Ectodermal cell (in vitro differentiated cells): ENCODE data around the gene SMARCC1.
A peak's percentile ranks its signal among the peaks of the same experiment; 100 is the strongest.

ENCODE experiments used
- H3K27ac ChIP-seq: 2 replicates; pipeline ENCODE4 v1.7.0; 2013; ENCODE audit warnings: mild to moderate bottlenecking, low read depth, low read length; ENCODE audit not compliant: insufficient read depth, poor library complexity, severe bottlenecking
- H3K27me3 ChIP-seq: 2 replicates; pipeline ENCODE4 v1.7.0; 2013; ENCODE audit warnings: mild to moderate bottlenecking, low read length; ENCODE audit not compliant: insufficient read depth, control insufficient read depth, poor library complexity, severe bottlenecking
- H3K36me3 ChIP-seq: one replicate; pipeline ENCODE4 v1.7.0; 2013; ENCODE audit warnings: low read length; ENCODE audit not compliant: control insufficient read depth, insufficient read depth
- H3K4me1 ChIP-seq: one replicate; pipeline ENCODE4 v1.7.0; 2013; ENCODE audit warnings: low read length; ENCODE audit not compliant: control insufficient read depth, insufficient read depth
- H3K4me3 ChIP-seq: 2 replicates; pipeline ENCODE4 v1.7.0; 2013; ENCODE audit warnings: low read depth, low read length, control low read depth; ENCODE audit not compliant: insufficient read depth
- H3K9me3 ChIP-seq: 2 replicates; pipeline ENCODE4 v1.7.0; 2013; ENCODE audit warnings: mild to moderate bottlenecking, low read length, moderate library complexity; ENCODE audit not compliant: control insufficient read depth
- WGBS, 2 experiments: methylation state at CpG; one replicate each; pipeline ENCODE4 v1.1.7; 2013; ENCODE audit warnings: missing lambda C conversion rate in 2 of 2; 5-methylcytosine and 5-hydroxymethylcytosine counted together

Gene SMARCC1

GRCh38 chr3:47799733-47800132 is 18.0 kb upstream of the SMARCC1 start:
- H3K4me3 ChIP-seq = no peak overlapping the region
- H3K9me3 ChIP-seq = no peaks in the 10 kb centered on the region
- H3K27ac ChIP-seq = no peak overlapping the region
- H3K27me3 ChIP-seq = no peaks in the 10 kb centered on the region
- H3K36me3 ChIP-seq = no peaks in the 10 kb centered on the region
- peaks cover 9% of the 10 kb centered on the region for H3K4me1 ChIP-seq
- WGBS, 2 experiments = 91 to 95% methylated on average over 4 of the region's 4 CpGs

DNA sequence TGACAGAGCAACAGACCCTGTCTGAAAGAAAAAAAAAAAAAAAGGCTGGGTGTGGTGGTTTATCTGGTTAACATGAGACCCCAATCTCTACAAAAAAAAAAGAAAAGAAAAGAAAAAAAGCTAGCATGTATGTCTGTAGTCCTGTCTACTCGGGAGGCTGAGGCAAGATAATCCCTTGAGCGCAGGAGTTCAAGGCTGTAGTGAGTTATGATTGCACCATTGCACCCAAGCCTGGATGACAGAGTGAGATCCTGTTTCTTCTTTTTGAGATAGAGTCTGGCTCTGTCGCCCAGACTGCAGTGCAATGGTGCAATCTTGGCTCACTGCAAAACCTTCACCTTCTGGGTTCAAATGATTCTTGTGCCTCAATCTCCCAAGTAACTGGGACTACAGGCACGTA is 12.9 kb upstream of the SMARCC1 start:
- Histone ChIP-seq H3K27me3 (no peaks in the 10 kb centered on the region), H3K4me1 (no peaks in the 10 kb centered on the region), H3K4me3 (no peak overlapping the region), H3K36me3 (no peaks in the 10 kb centered on the region), H3K27ac (no peak overlapping the region), H3K9me3 (no peaks in the 10 kb centered on the region)
- WGBS, 2 experiments = 94 to 95% methylated on average over 4 of the region's 4 CpGs

DNA sequence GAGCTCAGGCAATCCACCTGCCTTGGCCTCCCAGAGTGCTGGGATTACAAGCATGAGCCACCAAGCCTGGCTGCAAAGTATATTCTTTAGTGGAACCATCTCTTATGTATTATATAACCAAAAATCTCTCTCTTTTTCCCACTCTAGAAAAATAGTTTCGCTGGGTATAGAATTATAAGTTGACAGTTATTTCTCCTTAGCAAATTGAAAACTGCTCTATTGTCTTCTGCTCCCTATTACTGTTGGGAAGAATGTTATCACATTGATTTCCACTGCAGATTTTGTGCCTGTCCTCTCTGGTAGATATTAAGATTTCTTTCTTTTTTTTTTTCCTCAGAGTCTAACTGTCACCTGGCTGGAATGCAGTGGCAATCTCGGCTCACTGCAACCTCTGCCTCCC is 11.0 kb upstream of the SMARCC1 start:
- H3K36me3 ChIP-seq = no peaks in the 10 kb centered on the region
- WGBS, 2 experiments = 89 to 100% methylated on average over 1 to 2 of the region's 2 CpGs
- H3K9me3 ChIP-seq = no peaks in the 10 kb centered on the region
- H3K4me3 ChIP-seq = no peak overlapping the region
- H3K4me1 ChIP-seq = no peaks in the 10 kb centered on the region
- H3K27ac ChIP-seq = no peak overlapping the region
- H3K27me3 ChIP-seq = no peaks in the 10 kb centered on the region

- no peaks in the 10 kb centered on the region for H3K36me3 ChIP-seq
- no peaks in the 10 kb centered on the region for H3K9me3 ChIP-seq
- H3K27ac ChIP-seq = no peak overlapping the region
- H3K4me3 ChIP-seq = no peak overlapping the region
- H3K4me1 ChIP-seq = no peaks in the 10 kb centered on the region
- H3K27me3 ChIP-seq = no peaks in the 10 kb centered on the region
- 94 to 96% methylated on average over 16 of the region's 16 CpGs for WGBS, 2 experiments
These were observed 9.6 kb upstream of the SMARCC1 start for GRCh38 chr3:47791193-47791855.

DNA sequence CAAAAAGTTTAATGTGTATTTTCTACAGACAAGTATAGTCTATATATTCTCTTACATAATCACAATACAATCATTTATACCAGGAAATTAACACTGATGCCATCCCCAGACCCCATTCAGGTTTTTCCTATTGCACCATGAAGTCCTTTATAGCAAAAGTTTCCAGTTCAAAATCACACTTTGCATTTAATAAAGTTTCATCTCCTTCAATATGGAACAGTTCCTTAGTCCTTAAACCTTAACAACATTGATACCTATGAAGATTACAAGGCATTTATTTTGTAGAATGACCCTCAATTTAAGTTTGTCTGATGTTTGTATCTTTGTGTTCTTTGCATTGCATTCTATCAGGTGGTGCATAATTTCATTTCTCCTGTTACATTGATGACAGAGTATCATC is 2.0 kb upstream of the SMARCC1 start:
- Histone ChIP-seq H3K27ac (no peak overlapping the region), H3K27me3 (no peaks in the 10 kb centered on the region), H3K4me3 (no peak overlapping the region)

DNA sequence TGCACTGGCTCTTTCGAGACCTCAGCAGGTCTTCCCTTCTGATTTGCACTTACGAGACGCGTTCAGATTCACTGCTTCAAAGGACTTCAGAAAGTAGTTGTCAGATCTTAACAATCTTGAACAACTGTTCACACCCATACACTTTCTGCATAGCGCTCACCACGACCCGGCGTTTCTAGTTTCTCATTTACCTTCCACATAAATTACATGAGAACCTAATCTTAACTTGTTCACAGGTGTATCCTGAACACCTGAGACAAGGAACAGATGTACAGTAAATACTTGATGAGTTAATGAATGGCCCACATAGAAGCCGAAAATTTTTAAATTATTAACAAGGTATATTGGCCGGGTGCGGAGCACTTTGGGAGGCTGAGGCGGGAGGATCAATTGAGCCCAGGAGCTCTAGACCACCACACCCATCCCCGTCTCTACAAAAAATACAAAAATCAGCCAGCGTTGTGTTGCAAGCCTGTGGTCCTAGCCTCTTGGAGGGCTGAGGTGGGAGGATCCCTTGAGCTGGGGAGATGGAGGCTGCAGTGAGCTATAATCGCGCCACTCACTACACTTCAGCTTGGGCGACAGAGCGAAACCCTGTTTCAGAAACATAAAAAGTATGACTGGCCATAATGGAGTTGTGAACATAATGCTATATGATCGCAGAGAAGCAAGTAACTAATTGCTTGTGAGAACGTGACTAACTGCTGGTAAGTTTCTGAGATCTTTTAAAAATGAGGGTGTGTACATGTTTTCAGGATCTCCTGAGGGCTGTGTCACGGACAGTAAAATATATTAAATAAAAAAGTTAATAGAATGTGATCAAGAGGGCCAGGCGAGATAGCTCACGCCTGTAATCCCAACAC is 984 bp upstream of the SMARCC1 start:
- H3K9me3 ChIP-seq = no peaks in the 10 kb centered on the region
- H3K27ac ChIP-seq = peak overlapping the region; percentile 99
- no peaks in the 10 kb centered on the region for H3K4me1 ChIP-seq
- no peaks in the 10 kb centered on the region for H3K36me3 ChIP-seq
- H3K27me3 ChIP-seq = no peaks in the 10 kb centered on the region
- 70 to 71% methylated on average over 23 of the region's 23 CpGs for WGBS, 2 experiments
- peak overlapping the region; percentile 95 for H3K4me3 ChIP-seq

More for the DNA sequence above, 2.0 kb upstream of the SMARCC1 start:
- no peaks in the 10 kb centered on the region for H3K4me1 ChIP-seq
- no peaks in the 10 kb centered on the region for H3K9me3 ChIP-seq
- no peaks in the 10 kb centered on the region for H3K36me3 ChIP-seq

GRCh38 chr3:47780741-47781684 is 680 bp downstream of the SMARCC1 start:
- Histone ChIP-seq H3K4me1 (no peaks in the 10 kb centered on the region), H3K27me3 (no peaks in the 10 kb centered on the region), H3K4me3 (peak overlapping the region; percentile 95), H3K27ac (peak overlapping the region; percentile 99), H3K9me3 (no peaks in the 10 kb centered on the region), H3K36me3 (no peaks in the 10 kb centered on the region)
- WGBS, 2 experiments = 0% methylated on average over 53 to 54 of the region's 54 CpGs

DNA sequence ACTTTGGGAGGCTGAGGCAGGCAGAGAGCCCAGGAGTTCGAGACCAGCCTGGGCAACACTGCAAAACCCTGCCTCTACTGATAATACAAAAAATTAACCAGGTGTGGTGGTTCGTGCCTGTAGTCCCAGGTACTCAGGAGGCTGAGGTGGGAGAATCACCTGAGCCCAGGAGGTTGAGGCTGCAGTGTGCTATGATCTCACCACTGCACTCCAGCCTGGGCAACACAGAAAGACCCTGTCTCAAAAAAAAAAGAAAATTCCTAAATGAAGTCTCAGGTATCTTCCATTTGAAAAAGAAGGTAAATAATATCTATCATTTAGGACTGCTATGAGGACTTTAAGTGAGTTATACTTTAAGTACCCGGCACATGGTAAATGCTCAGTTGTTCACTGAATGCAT is 2.9 kb downstream of the SMARCC1 start:
- Histone ChIP-seq H3K9me3 (no peaks in the 10 kb centered on the region), H3K36me3 (no peaks in the 10 kb centered on the region), H3K4me1 (no peaks in the 10 kb centered on the region), H3K4me3 (no peak overlapping the region), H3K27me3 (no peaks in the 10 kb centered on the region), H3K27ac (no peak overlapping the region)
- 92 to 93% methylated on average over 3 of the region's 3 CpGs for WGBS, 2 experiments

- Histone ChIP-seq H3K27ac (no peak overlapping the region), H3K36me3 (peaks cover 22% of the 10 kb centered on the region), H3K4me3 (no peak overlapping the region), H3K27me3 (no peaks in the 10 kb centered on the region), H3K9me3 (no peaks in the 10 kb centered on the region), H3K4me1 (no peaks in the 10 kb centered on the region)
- 94% methylated on average over 8 of the region's 8 CpGs for WGBS, 2 experiments
These were observed 8.9 kb downstream of the SMARCC1 start for GRCh38 chr3:47772788-47773187.

- peaks cover 23% of the 10 kb centered on the region for H3K36me3 ChIP-seq
- H3K9me3 ChIP-seq = no peaks in the 10 kb centered on the region
- H3K4me3 ChIP-seq = no peak overlapping the region
- no peak overlapping the region for H3K27ac ChIP-seq
- WGBS, 2 experiments = 94 to 97% methylated on average over 7 of the region's 8 CpGs
- H3K4me1 ChIP-seq = no peaks in the 10 kb centered on the region
- H3K27me3 ChIP-seq = no peaks in the 10 kb centered on the region
These were observed 9.6 kb downstream of the SMARCC1 start for GRCh38 chr3:47772047-47772446.
